SW 1271 (cell line): Measurements from ENCODE around the gene UBE2S.
"Not testable (repeated sequence)": the region's sequence is repeated elsewhere in the genome, so short reads cannot be mapped to it uniquely, and the experiment has no call there.

ENCODE experiments used
- DNase-seq, 2 experiments: peaks; one replicate each; lab custom pipeline; 2025; lab: John Stamatoyannopoulos, UW

UBE2S gene

DNA sequence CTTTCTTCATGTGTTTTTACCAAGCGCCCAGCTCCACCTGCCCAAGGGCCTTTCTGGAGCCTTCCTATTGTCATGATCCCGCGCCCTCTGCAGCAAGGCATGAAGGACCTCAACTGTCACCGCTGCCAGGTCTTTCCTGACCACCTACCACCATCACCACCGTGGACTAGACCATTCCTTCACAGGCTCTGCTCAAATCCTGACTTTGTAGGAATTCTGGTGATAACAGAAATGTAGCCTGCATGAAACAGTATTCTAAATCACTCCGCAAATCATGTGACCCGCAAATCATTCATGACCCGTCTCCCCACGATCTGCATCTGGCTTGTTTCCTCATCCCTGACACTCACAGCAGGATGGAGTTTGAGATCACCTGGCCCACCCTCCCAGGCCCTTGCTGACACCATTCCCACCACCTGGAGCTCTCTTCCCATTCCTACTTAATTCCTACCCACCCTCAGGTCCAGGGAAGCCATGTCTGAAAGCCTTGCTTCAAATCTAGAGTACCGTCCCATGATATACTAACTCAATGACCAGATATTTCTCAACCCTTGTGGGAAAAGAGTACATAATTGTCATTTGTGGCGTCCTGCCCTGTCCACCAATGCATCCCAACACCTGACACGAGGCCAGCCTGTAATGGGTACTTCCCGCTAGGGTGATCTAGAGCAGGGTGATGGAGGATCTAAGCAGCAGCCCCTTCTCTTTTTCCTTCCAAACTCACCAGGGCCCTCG is 1.3 kb downstream of the UBE2S start:
- DNase-seq: no peak

DNA sequence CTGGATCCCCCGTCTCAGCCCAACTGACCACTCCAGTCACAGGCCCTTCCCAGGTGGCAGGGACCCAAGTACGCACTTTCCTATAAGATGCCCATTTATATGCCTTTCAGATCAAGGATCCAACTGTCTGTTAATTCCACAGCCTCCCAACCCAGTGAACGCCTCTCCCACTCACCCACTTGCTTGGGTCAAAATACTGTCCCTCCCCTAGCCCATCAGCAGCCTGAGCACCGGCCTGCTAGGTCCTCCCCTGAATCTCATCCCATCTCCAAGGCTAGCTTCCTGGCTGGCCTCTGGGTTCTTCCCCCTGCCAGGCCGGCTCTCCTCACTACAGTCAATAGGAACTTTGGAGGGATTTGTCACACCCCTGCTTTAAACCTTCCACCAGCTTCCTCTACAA is 1.9 kb downstream of the UBE2S start:
- no peak for DNase-seq

DNA sequence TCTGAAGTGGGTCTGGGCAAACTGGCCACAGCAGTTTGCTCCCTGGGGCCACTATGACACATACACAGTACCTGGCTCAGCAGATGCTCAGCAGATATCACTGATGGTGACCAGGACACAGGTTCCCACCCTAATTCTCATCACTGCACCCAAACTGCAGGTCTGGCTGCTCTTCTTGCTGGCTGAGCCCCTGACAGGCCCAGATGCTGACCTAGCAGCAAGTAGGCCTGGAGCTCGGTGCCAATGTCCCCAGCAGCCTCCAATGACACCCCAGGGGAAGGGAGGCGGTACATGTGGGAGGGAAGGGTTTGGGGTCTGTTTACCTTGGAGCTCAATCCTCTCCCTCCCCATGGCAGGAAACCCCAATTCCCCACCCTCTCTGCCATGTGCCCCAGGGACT is 5.1 kb downstream of the UBE2S start:
- no peak for DNase-seq

GRCh38 chr19:55401390-55401789 is 6.2 kb downstream of the UBE2S start:
- DNase-seq: not testable (repeated sequence)

DNA sequence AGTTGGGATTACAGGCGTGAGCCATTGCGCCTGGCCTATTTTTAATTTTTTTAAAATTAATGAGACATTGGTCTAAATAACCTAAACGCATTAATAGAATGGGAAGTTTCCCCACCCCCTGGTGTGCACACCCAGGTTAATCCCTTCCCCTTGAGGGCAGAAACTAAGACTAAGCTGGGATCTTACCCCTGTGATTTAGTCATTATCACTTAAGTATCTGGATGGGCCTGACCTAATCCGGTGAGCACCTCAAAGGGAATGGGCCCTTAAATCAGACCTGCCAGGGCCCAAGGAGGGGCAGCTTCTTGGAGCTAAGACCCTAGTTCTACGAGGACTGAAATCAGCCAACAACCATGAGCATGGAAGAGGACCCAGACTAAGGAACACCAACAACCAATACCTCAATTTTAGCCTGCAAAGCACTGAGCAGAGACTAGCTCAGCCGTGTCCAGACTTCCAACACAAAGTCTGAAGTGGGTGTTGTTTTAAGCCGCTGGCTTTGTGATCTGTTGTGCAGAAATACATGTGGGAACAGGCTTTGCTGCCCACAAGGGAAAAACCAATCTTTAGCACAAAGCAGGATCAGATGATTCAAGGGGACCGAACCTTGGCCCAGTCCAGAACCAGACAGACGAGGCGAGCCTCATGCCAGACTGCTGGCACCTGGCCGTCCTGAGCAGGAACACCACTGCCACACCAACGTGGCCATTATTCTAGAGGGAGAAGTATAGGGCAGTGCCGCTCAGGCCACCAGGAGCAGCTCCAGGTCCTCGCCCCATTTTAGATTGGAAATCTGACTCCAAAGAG is 7.1 kb downstream of the UBE2S start:
- DNase-seq: no peak

DNA sequence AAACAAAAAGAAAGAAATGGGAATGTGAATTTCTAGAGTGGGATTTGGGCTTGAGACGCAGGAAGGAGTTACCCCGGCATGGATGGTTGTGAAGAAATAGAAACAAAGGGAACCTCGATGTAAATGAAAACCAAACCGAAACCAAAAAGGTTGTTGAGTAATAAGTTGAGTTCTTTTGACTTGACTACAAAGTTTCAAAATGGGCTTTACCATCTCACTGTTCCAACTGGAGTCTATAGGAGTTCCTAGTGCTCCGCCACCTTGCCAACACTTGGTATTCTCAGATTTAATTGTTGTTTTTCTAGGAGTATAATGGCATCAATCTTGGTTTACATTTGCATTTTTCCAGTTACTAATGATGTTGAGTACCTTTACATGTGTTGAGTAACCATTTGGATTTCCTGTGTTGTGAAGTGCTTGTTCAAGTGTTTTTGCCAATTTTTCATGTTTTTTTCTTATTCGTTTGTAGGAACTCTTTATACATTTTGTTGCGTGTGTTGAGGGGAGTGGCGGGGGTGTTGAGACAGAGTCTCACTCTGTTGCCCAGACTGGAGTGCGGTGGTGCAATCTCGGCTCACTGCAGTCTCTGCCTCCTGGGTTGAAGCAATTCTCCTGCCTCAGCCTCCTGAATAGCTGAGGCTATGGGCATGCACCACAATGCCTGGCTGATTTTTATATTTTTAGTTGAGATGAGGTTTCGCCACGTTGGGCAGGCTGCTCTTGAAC is 9.2 kb downstream of the UBE2S start:
- no peak for DNase-seq

DNA sequence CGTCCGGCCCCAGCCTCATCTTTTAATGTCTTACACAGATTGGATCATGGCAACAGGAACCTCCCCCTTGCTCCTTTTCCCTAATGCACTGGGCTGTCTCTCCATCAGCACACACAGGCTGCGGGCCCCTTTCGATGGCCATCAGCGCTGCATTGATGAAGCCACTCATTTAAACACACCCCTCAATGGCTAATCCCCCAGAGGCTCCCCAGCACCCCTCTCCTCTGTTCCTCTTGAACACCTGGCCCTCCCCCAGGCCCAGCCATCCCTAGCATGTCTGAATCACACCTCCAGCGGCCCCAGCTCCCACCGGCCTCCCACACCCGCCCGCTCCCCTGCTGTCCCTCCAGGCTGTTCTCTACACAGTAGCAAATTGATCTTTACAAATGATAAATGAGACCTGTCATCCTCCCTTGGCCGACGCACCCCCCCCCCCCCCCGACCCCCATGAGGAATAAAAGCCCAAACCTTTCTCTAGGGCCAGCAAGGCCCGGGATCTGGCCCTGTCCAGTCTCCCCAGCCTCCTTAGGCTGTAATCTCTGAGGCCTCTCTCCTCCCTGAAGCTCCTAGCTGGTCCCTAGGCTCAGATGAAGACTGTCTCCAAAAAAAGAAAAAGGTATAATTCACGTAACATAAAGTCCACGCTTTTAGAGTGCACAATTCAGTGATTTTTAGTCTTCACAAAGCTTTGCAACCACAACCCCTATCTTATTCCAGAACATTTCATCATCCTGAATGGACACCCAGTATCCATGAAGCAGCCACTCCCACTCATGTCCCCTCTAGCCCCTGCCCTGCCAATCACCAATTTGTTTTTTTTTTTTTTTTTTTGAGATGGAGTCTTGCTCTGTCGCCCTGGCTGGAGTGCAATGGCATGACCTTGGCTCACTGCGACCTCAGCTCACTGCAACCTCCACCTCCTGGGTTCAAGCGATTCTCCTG is 14.5 kb downstream of the UBE2S start:
- DNase-seq: no peak

DNA sequence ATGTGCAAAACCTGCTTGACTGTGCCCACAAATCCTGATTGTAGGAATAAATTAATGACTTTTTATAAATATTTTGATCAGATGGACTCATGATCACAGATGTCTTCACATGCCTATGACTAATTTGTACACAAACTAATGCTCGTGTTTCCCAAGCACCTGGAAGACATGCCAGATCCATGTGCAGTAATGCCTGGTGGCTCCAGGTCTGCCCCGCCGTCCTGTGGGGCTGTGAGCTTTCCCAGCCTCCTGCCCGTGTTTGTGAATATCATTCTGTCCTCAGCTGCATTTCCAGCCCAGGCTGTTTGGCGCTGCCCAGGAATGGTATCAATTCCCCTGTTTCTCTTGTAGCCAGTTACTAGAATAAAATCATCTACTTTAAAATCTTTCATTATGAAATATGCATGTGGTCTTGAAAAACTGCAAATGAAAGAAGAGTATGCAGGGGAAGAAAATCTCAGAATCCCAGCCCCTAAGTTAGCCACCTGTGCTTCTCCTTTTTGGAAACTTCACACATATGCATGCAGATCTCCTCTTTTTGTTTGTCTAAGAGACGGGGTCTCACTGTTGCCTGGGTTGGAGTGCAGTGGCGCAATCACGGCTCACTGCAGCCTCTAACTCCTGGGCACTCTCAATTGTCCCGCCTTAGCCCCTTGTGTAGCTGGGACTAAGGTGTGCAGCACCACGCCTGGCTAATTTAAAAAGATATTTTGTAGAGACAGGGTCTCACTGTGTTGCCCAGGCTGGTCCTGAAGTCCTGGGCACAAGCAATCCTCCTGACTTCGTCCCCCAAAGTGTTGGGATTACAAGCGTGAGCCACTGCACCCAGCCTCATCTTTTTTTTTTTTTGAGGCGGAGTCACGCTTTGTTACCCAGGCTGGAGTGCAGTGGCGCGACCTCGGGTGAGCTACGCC is 15.6 kb downstream of the UBE2S start:
- no peak for DNase-seq

- DNase-seq: no peak
Observed at GRCh38 chr19:55391191-55391670, 16.4 kb downstream of the UBE2S start.

DNA sequence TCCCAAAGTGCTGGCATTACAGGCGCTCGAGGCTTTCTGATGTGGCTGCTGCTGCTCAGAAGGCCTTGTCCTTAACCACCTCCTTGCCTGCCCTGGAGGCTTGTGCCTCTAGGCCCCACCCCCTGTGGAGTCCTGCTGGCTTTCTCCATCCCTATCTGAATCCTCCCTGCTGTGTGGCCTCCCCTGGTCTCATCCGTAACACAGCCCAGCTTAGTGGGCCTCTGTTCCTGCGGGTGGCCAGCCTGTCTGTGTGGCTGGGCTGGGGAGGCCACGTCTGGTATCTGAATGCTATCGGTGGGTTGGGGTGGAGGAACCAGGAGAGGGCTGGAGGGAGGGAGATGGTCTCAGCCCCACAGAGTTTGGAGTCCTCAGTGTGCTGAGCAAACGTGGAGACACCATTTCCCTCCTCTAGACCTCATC is 17.1 kb downstream of the UBE2S start:
- no peak for DNase-seq

DNA sequence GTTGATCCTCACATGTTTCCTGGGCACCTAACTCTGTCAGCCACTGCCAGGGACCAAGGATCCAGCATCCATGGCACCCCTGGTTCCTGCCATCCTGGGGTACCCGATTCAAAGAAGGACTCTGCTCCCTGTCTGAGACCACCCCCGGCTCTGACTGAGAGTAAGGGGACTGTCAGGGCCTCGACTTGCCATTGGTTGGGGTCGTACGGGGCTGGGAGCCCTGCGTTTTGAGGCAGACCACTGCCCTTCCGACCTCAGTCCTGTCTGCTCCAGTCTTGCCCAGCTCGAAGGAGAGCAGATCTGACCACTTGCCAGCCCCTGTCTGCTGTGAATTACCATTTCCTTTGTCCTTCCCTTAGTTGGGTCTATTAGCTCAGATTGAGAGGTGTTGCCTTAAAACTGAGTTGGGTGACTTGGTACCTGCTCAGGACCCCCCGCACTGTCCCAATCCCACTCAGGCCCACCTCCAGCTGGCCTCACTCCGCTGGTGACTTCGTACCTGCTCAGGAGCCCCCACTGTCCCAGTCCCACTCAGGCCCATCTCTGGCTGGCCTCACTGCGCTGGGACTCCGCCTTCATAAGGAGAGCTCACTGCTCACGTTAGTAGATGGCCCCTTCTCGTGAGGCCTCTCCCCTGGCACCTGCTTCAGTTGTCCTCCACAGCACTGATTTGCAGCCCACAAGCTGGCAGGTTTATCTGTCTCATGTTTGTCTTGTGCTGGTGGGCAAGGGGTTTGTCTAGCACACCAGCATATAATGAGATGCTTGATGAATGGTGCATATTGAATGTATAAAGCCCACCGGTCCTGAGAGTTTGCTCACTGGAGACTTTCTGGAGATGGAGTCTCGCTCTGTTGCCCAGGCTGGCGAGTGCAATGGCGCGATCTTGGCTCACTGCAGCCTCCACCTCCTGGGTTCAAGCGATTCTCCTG is 17.9 kb downstream of the UBE2S start:
- DNase-seq: no peak

- DNase-seq: no peak
Observed at GRCh38 chr19:55387736-55388497, 19.7 kb downstream of the UBE2S start.

- DNase-seq: no peak
Observed at GRCh38 chr19:55386493-55386971, 21.1 kb downstream of the UBE2S start.

GRCh38 chr19:55385724-55386492 is 21.7 kb downstream of the UBE2S start, which contains the start of gene RPL28:
Gene RPL28 (plus strand): TSS chr19:55385932. CDS start chr19:55386358, 426 bp downstream.
- DNase-seq: peak; percentile 89 to 92

DNA sequence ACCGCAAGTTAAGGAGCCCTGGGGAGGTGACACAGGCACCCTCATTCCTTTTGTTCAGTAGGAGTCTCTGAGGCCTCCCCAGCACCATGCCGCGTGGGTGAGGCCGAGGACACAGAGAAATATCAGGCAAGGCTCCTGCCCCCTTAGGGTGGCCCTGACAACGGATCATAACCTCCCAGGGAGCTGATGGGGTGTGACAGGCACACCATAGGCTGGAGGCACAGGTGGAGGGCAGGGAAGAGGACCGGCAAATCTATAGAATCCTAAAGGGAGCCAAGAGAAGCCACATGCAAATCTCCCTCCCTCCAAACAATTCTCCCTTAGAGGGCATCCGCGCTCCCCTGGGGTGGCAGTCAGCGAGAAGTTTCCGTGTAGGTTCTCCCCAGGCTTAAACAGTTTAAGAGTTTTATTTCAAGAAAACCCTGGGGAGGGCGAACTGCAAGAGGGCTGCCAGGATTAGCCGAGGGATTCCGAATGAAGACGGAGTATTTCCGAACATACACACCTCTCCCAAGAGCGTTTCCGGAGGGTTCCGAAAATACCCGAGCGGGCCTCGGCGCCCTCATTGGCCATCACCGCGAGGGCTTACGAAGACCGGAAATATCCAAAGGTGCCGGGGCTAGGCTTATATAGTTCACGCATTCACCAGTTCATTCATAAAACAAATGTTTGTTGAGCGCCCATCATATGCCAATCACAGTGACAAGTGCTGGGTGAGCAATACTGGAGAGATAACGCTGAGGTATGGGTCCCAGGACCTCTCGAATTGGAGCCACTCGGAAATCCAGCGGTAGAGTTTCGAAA is 22.5 kb downstream of the UBE2S start:
- peak; percentile 64 to 90 for DNase-seq

- DNase-seq: no peak
Observed at GRCh38 chr19:55384131-55384919, 23.3 kb downstream of the UBE2S start, which contains the start of gene TMEM238. Gene TMEM238 (minus strand): TSS chr19:55384292. CDS start chr19:55384259, 33 bp downstream.
